ENCODE measurements around the gene ALG1.

ALG1 gene, protein sequence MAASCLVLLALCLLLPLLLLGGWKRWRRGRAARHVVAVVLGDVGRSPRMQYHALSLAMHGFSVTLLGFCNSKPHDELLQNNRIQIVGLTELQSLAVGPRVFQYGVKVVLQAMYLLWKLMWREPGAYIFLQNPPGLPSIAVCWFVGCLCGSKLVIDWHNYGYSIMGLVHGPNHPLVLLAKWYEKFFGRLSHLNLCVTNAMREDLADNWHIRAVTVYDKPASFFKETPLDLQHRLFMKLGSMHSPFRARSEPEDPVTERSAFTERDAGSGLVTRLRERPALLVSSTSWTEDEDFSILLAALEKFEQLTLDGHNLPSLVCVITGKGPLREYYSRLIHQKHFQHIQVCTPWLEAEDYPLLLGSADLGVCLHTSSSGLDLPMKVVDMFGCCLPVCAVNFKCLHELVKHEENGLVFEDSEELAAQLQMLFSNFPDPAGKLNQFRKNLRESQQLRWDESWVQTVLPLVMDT

DNA sequence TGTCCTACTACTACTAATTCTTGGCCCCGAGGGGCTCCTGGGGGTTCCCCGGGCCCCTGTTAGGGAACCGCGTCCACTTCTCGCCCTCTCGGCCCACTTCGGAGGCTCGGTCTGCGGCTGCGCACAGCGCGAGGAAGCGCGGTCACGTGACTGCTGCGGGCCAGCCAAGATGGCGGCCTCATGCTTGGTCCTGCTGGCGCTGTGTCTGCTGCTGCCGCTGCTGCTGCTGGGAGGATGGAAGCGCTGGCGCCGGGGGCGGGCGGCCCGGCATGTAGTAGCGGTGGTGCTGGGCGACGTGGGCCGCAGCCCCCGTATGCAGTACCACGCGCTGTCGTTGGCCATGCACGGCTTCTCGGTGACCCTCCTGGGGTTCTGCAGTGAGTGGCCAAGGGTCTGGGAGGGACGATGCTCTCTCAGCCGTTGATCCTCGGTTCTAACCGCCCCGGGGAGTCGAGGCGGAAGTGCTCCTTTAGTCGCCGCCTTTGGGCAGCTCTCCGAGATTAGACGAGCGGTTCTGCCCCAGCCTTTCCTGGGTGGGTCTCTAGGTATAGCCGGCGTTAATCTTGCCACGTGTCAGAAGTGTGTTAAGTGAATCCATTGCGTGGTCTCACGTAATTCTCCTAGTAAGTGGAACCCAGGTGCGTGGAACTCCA, at the start of gene ALG1:
ALG1 (plus strand) TSS at position 163 of the 653 bp plus-strand sequence; CDS start at position 170, 7 bp downstream.
- Histone ChIP-seq H3K27me3 (ENCODE audit: control insufficient read depth in 1 of 2, insufficient read depth in 2 of 2, low read length in 2 of 2) (no peaks in the 10 kb centered on the region), H3K36me3 (ENCODE audit: control insufficient read depth in 1 of 2, insufficient read depth in 2 of 2, low read length in 2 of 2) (peaks cover 12 to 17% of the 10 kb centered on the region in 2 donors), H3K9ac (ENCODE audit: low read depth in 1 of 2, low read length in 2 of 2) (peak within 1 kb of the TSS; percentile 64 to 86), H3K4me3 (ENCODE audit: low read depth in 1 of 2, low read length in 2 of 2) (peak within 1 kb of the TSS; percentile 77 to 93), H3K9me3 (ENCODE audit: control insufficient read depth in 1 of 2, low read length in 2 of 2) (no peaks in the 10 kb centered on the region), H3K27ac (ENCODE audit: low read depth, low read length) (peak within 1 kb of the TSS; percentile 35), H3K4me1 (ENCODE audit: control insufficient read depth in 1 of 2, insufficient read depth in 2 of 2, low read length in 2 of 2) (peaks cover 14 to 16% of the 10 kb centered on the region in 2 donors)

DNA sequence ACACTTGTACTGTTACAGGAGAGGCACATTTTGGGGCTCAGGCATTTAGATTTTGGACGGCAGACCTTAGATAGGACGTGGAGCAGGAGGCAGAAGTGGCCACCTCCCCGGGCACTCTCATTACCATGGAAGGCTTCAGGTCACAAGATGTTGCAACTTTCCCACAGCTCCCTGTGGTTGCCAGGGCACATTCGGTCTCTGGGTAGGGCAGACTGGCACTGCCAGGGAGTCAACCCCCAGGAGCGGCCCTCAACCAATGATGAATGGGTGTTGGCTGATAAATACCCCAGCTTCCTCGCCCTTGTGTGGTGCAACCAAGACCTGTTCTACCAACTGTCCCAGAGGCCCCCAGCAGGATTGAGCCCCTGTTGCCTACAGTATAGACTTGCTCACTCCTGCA, 49.1 kb upstream of the ALG1 start:
- no peaks in the 10 kb centered on the region for H3K27me3 ChIP-seq (ENCODE audit: control insufficient read depth in 1 of 2, insufficient read depth in 2 of 2, low read length in 2 of 2)
- no peak overlapping the region for H3K9ac ChIP-seq (ENCODE audit: low read depth in 1 of 2, low read length in 2 of 2)
- no peaks in the 10 kb centered on the region for H3K9me3 ChIP-seq (ENCODE audit: control insufficient read depth in 1 of 2, low read length in 2 of 2)
- no peak overlapping the region for H3K4me3 ChIP-seq (ENCODE audit: low read depth in 1 of 2, low read length in 2 of 2)
- peaks cover 0 to 3% of the 10 kb centered on the region in 2 donors for H3K36me3 ChIP-seq (ENCODE audit: control insufficient read depth in 1 of 2, insufficient read depth in 2 of 2, low read length in 2 of 2)
- peaks cover 4 to 13% of the 10 kb centered on the region in 2 donors for H3K4me1 ChIP-seq (ENCODE audit: control insufficient read depth in 1 of 2, insufficient read depth in 2 of 2, low read length in 2 of 2)
- H3K27ac ChIP-seq (ENCODE audit: low read depth, low read length), result no peak overlapping the region

DNA sequence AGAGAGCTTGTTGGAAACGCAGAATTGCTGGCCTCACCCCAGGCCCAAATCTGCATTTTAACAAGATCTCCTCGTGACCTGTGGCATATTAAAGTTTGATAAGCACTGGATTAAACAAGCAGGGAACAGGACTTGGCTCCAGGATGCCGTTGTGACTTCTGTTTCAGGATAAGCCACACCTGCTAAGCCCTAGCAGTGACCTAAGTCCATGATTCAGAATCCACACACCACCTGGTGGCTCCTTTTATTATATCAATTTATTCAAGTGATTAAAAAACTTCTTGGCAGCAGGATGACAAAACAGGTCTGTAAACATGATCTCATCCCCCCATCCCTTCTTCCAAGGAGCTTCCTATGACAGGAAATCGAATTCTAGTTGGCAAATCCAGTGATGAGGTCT, 47.0 kb upstream of the ALG1 start:
- no peak overlapping the region for H3K9ac ChIP-seq (ENCODE audit: low read depth in 1 of 2, low read length in 2 of 2)

DNA sequence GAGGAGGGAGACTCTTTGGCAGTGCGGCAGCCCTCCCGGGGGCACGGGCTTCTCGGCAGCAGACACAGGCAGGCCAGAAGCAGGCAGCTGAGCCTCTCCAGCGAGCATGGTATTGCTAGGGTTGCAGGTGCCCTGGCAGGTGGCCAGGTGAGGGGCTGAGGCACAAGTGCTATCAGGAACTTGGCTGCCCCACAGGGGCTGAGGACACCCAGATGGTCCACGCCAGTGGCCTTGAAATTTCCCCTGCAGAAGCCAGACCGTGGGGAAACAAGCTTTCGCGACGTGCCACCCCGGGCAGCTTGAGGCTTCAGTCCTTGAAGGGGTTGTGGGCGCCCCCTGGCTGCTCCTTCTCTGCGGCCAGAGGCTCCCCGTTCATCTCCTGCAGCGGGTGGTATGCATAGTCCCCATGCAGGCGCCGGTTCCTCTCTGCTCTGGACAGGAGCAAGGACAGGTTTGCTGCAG, 46.4 kb upstream of the ALG1 start:
- no peak overlapping the region for H3K27ac ChIP-seq (ENCODE audit: low read depth, low read length)

More for the DNA sequence above, 47.0 kb upstream of the ALG1 start:
- peaks cover 4 to 13% of the 10 kb centered on the region in 2 donors for H3K4me1 ChIP-seq (ENCODE audit: control insufficient read depth in 1 of 2, insufficient read depth in 2 of 2, low read length in 2 of 2)
- no peak overlapping the region for H3K4me3 ChIP-seq (ENCODE audit: low read depth in 1 of 2, low read length in 2 of 2)
- no peaks in the 10 kb centered on the region for H3K9me3 ChIP-seq (ENCODE audit: control insufficient read depth in 1 of 2, low read length in 2 of 2)
- H3K27me3 ChIP-seq (ENCODE audit: control insufficient read depth in 1 of 2, insufficient read depth in 2 of 2, low read length in 2 of 2), result no peaks in the 10 kb centered on the region
- H3K36me3 ChIP-seq (ENCODE audit: control insufficient read depth in 1 of 2, insufficient read depth in 2 of 2, low read length in 2 of 2), result peaks cover 0 to 14% of the 10 kb centered on the region in 2 donors
- peak overlapping the region; percentile 14 for H3K27ac ChIP-seq (ENCODE audit: low read depth, low read length)

DNA sequence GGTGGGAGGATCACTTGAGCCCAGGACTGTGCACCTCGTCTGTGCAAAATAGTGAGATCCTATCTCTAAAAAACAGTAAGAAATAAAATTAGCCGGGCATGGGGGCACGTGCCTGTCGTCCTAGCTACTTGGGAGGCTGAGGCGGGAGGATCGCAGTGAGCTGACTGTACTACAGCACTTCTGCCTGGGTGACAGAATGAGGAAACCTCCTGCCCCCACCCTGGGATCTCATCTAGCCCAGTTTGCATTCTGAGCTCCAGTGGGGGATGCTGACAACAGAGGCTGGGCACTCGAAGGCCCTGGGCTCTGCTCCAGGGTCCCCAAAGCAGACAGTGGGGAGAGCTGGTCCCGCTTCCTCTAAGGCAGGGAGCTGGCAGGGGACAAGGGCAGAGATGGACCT, 45.0 kb upstream of the ALG1 start:
- Histone ChIP-seq H3K9ac (ENCODE audit: low read depth in 1 of 2, low read length in 2 of 2) (no peak overlapping the region), H3K9me3 (ENCODE audit: control insufficient read depth in 1 of 2, low read length in 2 of 2) (no peaks in the 10 kb centered on the region), H3K4me3 (ENCODE audit: low read depth in 1 of 2, low read length in 2 of 2) (no peak overlapping the region), H3K36me3 (ENCODE audit: control insufficient read depth in 1 of 2, insufficient read depth in 2 of 2, low read length in 2 of 2) (peaks cover 8 to 18% of the 10 kb centered on the region in 2 donors), H3K27ac (ENCODE audit: low read depth, low read length) (no peak overlapping the region), H3K4me1 (ENCODE audit: control insufficient read depth in 1 of 2, insufficient read depth in 2 of 2, low read length in 2 of 2) (peaks cover 4 to 13% of the 10 kb centered on the region in 2 donors), H3K27me3 (ENCODE audit: control insufficient read depth in 1 of 2, insufficient read depth in 2 of 2, low read length in 2 of 2) (no peaks in the 10 kb centered on the region)

More for the DNA sequence above, 46.4 kb upstream of the ALG1 start:
- H3K9me3 ChIP-seq (ENCODE audit: control insufficient read depth in 1 of 2, low read length in 2 of 2), result no peaks in the 10 kb centered on the region
- H3K9ac ChIP-seq (ENCODE audit: low read depth in 1 of 2, low read length in 2 of 2), result no peak overlapping the region
- H3K36me3 ChIP-seq (ENCODE audit: control insufficient read depth in 1 of 2, insufficient read depth in 2 of 2, low read length in 2 of 2), result peaks cover 3 to 18% of the 10 kb centered on the region in 2 donors
- peaks cover 4 to 13% of the 10 kb centered on the region in 2 donors for H3K4me1 ChIP-seq (ENCODE audit: control insufficient read depth in 1 of 2, insufficient read depth in 2 of 2, low read length in 2 of 2)
- no peak overlapping the region for H3K4me3 ChIP-seq (ENCODE audit: low read depth in 1 of 2, low read length in 2 of 2)
- no peaks in the 10 kb centered on the region for H3K27me3 ChIP-seq (ENCODE audit: control insufficient read depth in 1 of 2, insufficient read depth in 2 of 2, low read length in 2 of 2)

DNA sequence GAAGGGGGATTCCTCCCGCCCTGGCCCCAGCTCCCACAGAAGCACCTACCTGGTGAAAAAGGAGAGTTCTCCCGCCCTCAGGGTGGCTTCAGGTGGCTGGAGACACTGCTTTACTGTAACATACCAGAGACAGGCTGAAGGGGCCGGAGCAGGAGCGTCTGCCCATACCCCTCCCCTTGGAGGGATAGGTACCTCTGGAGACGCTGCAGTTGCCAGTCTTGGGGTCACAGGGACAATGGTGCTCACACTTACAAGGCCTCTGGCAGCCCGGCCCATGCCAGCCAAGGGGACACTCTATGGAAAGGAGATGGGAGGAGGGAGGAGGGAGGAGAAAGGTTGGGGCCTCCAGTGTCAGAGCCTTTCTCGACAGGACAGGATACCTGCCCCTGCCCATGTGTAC, 44.6 kb upstream of the ALG1 start:
- Histone ChIP-seq H3K27ac (ENCODE audit: low read depth, low read length) (no peak overlapping the region), H3K4me1 (ENCODE audit: control insufficient read depth in 1 of 2, insufficient read depth in 2 of 2, low read length in 2 of 2) (peaks cover 4 to 13% of the 10 kb centered on the region in 2 donors), H3K27me3 (ENCODE audit: control insufficient read depth in 1 of 2, insufficient read depth in 2 of 2, low read length in 2 of 2) (no peaks in the 10 kb centered on the region), H3K36me3 (ENCODE audit: control insufficient read depth in 1 of 2, insufficient read depth in 2 of 2, low read length in 2 of 2) (peaks cover 8 to 18% of the 10 kb centered on the region in 2 donors), H3K9me3 (ENCODE audit: control insufficient read depth in 1 of 2, low read length in 2 of 2) (no peaks in the 10 kb centered on the region), H3K9ac (ENCODE audit: low read depth in 1 of 2, low read length in 2 of 2) (no peak overlapping the region), H3K4me3 (ENCODE audit: low read depth in 1 of 2, low read length in 2 of 2) (no peak overlapping the region)

DNA sequence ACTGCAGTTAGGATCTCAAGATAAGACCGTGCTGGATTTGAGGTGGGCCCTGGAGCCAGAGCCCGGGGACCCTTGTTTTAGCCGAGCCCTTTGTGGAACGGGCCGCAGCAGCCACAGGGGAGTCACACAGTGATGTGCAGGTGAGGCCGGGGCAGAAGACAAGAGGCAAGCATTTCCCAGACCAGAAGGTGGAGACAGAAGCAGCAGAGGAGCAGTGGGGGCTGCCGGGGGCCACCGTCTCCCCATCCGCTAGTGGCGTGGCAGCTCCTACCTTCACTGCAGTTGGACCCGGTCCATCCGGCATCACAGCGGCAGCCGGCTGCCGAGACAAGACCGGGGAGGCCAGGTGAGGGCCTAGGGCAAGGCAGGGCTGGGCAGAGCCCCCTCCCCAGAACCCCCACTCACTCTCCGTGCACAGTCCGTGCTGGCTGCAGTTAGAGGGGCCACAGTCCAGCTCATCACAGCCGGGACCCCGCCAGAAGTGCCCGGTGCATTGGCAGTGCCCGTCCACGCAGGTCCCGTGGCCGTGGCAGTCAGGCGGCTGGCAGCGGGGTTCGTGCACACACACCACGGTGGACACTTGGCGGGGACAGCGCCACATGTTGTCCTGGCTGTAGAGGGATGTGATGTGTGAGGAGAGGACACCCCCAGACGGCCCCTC, 43.9 kb upstream of the ALG1 start:
- no peaks in the 10 kb centered on the region for H3K27me3 ChIP-seq (ENCODE audit: control insufficient read depth in 1 of 2, insufficient read depth in 2 of 2, low read length in 2 of 2)
- no peak overlapping the region for H3K9ac ChIP-seq (ENCODE audit: low read depth in 1 of 2, low read length in 2 of 2)
- H3K4me3 ChIP-seq (ENCODE audit: low read depth in 1 of 2, low read length in 2 of 2), result no peak overlapping the region
- peaks cover 8 to 18% of the 10 kb centered on the region in 2 donors for H3K36me3 ChIP-seq (ENCODE audit: control insufficient read depth in 1 of 2, insufficient read depth in 2 of 2, low read length in 2 of 2)
- H3K27ac ChIP-seq (ENCODE audit: low read depth, low read length), result no peak overlapping the region
- no peaks in the 10 kb centered on the region for H3K9me3 ChIP-seq (ENCODE audit: control insufficient read depth in 1 of 2, low read length in 2 of 2)
- H3K4me1 ChIP-seq (ENCODE audit: control insufficient read depth in 1 of 2, insufficient read depth in 2 of 2, low read length in 2 of 2), result peaks cover 6 to 16% of the 10 kb centered on the region in 2 donors

DNA sequence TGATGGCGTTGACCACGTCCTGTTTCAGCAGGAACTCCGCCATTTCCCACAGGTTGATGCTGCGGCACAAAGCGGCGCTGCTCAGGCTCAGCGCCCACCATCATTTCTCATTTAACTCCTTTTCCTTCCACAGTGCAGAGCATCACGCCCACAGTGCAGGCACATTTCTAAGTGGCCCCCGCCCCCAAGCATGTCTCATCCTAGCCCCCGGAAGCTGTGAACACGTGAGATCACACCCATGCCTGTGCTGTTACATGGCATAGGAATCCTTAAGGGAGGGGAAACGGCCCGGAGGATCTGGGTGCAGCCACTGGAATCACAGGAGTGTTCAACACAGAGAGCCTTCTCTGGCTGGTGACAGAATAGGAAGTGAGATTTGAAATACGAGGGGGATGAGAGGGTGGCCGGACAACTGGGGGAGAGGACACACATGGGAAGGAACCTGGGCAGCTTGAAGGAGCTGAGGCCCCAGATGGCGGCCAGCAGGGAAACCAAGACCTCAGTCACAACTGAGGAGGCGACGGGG, 42.6 kb upstream of the ALG1 start:
- Histone ChIP-seq H3K27ac (ENCODE audit: low read depth, low read length) (no peak overlapping the region), H3K4me3 (ENCODE audit: low read depth in 1 of 2, low read length in 2 of 2) (no peak overlapping the region), H3K36me3 (ENCODE audit: control insufficient read depth in 1 of 2, insufficient read depth in 2 of 2, low read length in 2 of 2) (peaks cover 8 to 18% of the 10 kb centered on the region in 2 donors), H3K4me1 (ENCODE audit: control insufficient read depth in 1 of 2, insufficient read depth in 2 of 2, low read length in 2 of 2) (peaks cover 10 to 22% of the 10 kb centered on the region in 2 donors), H3K27me3 (ENCODE audit: control insufficient read depth in 1 of 2, insufficient read depth in 2 of 2, low read length in 2 of 2) (no peaks in the 10 kb centered on the region), H3K9ac (ENCODE audit: low read depth in 1 of 2, low read length in 2 of 2) (no peak overlapping the region), H3K9me3 (ENCODE audit: control insufficient read depth in 1 of 2, low read length in 2 of 2) (no peaks in the 10 kb centered on the region)

DNA sequence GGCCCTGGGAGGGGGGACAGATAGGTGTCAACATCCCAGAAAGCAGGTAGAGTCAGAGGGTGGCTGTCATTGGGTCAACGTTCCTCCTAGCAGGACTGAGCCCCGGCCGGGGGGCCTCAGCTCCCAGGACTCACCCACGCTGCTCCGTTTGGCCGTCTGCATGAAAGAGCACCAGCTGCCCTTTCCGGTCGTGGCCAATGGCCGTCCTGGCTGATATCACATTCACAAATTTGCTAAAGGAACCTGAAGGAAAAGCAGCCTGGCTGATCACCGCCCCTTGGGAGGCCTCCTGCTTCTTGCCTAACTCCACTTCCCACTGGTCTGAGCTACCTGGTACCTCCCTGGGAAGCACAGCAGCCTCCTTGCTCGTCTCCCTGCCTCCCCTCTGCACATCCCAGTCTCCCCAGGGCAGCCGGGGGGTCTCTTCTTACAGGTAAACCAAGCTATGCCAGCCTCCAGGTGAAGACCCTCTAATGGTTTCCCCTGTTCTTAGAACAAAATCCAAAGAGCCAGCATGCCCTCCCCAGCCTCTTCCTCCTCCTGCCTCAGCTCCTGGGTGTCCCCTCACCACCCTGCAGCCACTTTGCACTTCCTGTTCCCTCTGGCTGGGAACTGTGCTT, 41.3 kb upstream of the ALG1 start:
- Histone ChIP-seq H3K9ac (ENCODE audit: low read depth in 1 of 2, low read length in 2 of 2) (no peak overlapping the region), H3K4me3 (ENCODE audit: low read depth in 1 of 2, low read length in 2 of 2) (no peak overlapping the region), H3K9me3 (ENCODE audit: control insufficient read depth in 1 of 2, low read length in 2 of 2) (no peaks in the 10 kb centered on the region), H3K36me3 (ENCODE audit: control insufficient read depth in 1 of 2, insufficient read depth in 2 of 2, low read length in 2 of 2) (peaks cover 8 to 18% of the 10 kb centered on the region in 2 donors), H3K4me1 (ENCODE audit: control insufficient read depth in 1 of 2, insufficient read depth in 2 of 2, low read length in 2 of 2) (peaks cover 17 to 18% of the 10 kb centered on the region in 2 donors), H3K27me3 (ENCODE audit: control insufficient read depth in 1 of 2, insufficient read depth in 2 of 2, low read length in 2 of 2) (no peaks in the 10 kb centered on the region), H3K27ac (ENCODE audit: low read depth, low read length) (no peak overlapping the region)
